ENCODE results near the gene ZNF555. TPM values are rescaled to one million over a fixed set of nuclear protein-coding genes. Genes with fewer than 3 reads are reported as not detected.

The ZNF555 gene
- total RNA-seq, 1 donor from 2014 or later: 18.8 TPM

DNA sequence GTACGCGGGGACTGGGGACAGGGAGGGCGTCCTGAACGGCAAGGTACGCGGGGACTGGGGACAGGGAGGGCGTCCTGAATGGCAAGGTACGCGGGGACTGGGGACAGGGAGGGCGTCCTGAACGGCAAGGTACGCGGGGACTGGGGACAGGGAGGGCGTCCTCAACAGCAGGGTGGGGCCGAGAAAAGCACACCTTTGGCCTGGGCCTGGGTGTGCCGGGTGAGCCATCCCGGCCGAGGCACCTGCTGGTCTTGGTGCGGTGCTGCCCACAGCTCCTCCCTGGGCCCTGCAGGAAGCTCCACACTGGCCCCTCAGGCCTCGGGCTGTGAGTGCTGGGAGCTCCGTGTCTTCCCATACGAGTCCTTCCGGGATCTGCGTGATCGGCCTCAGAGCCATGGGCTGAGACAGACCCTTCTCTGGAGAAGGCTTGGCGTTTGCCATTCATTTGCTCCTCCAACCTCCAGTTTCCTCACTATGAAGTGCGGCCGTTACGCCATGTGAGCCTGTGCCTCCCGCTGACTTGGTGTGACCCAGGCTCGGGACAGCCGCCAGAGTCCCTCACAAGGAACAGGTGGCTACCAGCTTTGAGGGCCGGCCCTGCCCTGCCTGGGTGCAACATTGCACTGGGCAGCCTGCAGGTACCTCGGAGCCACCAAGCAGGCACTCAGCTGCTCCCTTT, 29.4 kb upstream of the ZNF555 start:
- Mint-ChIP-seq H3K36me3 (peaks cover 6% of the 10 kb centered on the region), H3K9me3 (no peaks in the 10 kb centered on the region), H3K4me3 (no peak overlapping the region), H3K27ac (no peak overlapping the region), H3K4me1 (no peaks in the 10 kb centered on the region), H3K27me3 (ENCODE audit: insufficient read depth, low read depth) (peaks cover 2% of the 10 kb centered on the region)
- H3K9ac ChIP-seq: no peak overlapping the region
- no peak overlapping the region for H3K27ac ChIP-seq
- no peaks in the 10 kb centered on the region for H3K79me2 ChIP-seq (ENCODE audit: low read depth)
- no peak for DNase-seq (ENCODE audit: low spot score)
- no peaks in the 10 kb centered on the region for H3K4me1 ChIP-seq
- no peak overlapping the region for H2AFZ ChIP-seq (replicated peaks)
- TF ChIP-seq, protein P1, sequence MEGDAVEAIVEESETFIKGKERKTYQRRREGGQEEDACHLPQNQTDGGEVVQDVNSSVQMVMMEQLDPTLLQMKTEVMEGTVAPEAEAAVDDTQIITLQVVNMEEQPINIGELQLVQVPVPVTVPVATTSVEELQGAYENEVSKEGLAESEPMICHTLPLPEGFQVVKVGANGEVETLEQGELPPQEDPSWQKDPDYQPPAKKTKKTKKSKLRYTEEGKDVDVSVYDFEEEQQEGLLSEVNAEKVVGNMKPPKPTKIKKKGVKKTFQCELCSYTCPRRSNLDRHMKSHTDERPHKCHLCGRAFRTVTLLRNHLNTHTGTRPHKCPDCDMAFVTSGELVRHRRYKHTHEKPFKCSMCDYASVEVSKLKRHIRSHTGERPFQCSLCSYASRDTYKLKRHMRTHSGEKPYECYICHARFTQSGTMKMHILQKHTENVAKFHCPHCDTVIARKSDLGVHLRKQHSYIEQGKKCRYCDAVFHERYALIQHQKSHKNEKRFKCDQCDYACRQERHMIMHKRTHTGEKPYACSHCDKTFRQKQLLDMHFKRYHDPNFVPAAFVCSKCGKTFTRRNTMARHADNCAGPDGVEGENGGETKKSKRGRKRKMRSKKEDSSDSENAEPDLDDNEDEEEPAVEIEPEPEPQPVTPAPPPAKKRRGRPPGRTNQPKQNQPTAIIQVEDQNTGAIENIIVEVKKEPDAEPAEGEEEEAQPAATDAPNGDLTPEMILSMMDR (IDR thresholded peaks at IDR 0.05): no peak
- no peak for TF ChIP-seq EZH2 (IDR thresholded peaks at IDR 0.05)
- TF ChIP-seq EZH2phosphoT487 (IDR thresholded peaks at IDR 0.05): no peak
- no peaks in the 10 kb centered on the region for H3K27me3 ChIP-seq
- no peaks in the 10 kb centered on the region for H3F3A ChIP-seq (ENCODE audit: low read depth)
- H3K4me3 ChIP-seq: no peak overlapping the region
- H3K9me3 ChIP-seq (ENCODE audit: low read depth): no peaks in the 10 kb centered on the region
- no peaks in the 10 kb centered on the region for H3K36me3 ChIP-seq
- H4K20me1 ChIP-seq (ENCODE audit: low read depth): peaks cover 7% of the 10 kb centered on the region
- H3K4me2 ChIP-seq: no peak overlapping the region

- H3K9ac ChIP-seq: no peak overlapping the region
- no peaks in the 10 kb centered on the region for H3K79me2 ChIP-seq (ENCODE audit: low read depth)
- no peak overlapping the region for H3K4me3 Mint-ChIP-seq
- no peaks in the 10 kb centered on the region for H3F3A ChIP-seq (ENCODE audit: low read depth)
- no peaks in the 10 kb centered on the region for H3K4me1 Mint-ChIP-seq
- no peak overlapping the region for H2AFZ ChIP-seq (replicated peaks)
- H3K27ac Mint-ChIP-seq: no peak overlapping the region
- H3K4me1 ChIP-seq: no peaks in the 10 kb centered on the region
- H3K27me3 Mint-ChIP-seq (ENCODE audit: insufficient read depth, low read depth): peaks cover 5% of the 10 kb centered on the region
- no peak for DNase-seq (ENCODE audit: low spot score)
- no peak overlapping the region for H3K4me3 ChIP-seq
- no peaks in the 10 kb centered on the region for H3K36me3 ChIP-seq
- H3K9me3 Mint-ChIP-seq: no peaks in the 10 kb centered on the region
- H3K27me3 ChIP-seq: no peaks in the 10 kb centered on the region
- H3K4me2 ChIP-seq: no peak overlapping the region
- TF ChIP-seq, protein P1 (IDR thresholded peaks at IDR 0.05): no peak
- no peak for TF ChIP-seq EZH2phosphoT487 (IDR thresholded peaks at IDR 0.05)
- TF ChIP-seq EZH2 (IDR thresholded peaks at IDR 0.05): no peak
- H3K27ac ChIP-seq: no peak overlapping the region
- H4K20me1 ChIP-seq (ENCODE audit: low read depth): peaks cover 7% of the 10 kb centered on the region
- H3K9me3 ChIP-seq (ENCODE audit: low read depth): no peaks in the 10 kb centered on the region
- peaks cover 6% of the 10 kb centered on the region for H3K36me3 Mint-ChIP-seq
Measured at GRCh38 chr19:2812414-2813234, 28.7 kb upstream of the ZNF555 start.

DNA sequence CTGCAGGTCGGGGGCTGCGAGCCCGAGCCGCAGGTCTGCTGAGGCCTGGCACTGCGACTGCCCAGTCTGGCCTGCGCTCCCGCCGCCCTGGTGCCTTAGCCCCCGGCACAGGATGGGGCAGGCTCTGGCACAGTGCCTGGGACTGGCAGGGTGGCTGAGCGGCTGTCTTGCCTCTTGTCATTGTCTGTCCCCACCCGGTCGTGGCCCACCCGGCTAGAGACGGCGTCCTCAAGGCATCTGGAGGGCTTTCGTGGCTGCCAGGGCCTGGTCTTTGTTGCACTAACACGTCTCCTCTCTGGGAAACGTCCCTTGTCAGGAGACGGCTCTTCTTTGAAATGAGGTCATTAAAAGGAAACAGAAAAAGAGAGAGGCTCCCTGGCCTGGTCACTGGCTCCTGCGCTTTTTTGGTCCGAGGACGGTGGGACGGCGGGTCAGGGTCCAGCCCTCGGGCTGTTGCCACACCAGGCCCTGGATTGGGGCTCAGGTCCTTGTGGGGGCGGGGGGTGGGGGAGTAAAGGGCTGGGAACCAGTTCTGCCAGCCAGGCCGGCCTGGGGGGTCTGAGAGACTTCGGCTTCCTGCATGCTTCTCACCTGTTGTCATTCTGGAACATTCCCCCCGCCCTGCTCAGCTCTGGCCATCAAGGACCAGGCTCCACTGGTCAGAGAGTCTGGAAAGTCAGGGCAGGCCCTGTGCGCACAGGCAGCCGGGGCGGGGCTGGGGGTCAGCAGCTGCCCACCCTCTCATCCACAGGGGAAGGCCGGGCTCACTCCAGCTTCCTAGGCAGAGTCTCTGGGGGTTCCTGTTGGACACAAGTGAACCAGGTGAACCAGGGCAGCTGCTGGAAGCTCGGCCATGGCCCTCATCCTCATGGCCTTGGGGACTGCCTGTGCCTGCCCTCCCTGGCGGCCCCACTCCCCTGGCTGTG, 27.8 kb upstream of the ZNF555 start:
- no peaks in the 10 kb centered on the region for H3F3A ChIP-seq (ENCODE audit: low read depth)
- Mint-ChIP-seq H3K36me3 (peaks cover 6% of the 10 kb centered on the region), H3K4me1 (no peaks in the 10 kb centered on the region), H3K4me3 (no peak overlapping the region), H3K27ac (no peak overlapping the region), H3K9me3 (no peaks in the 10 kb centered on the region), H3K27me3 (ENCODE audit: insufficient read depth, low read depth) (peaks cover 5% of the 10 kb centered on the region)
- H3K36me3 ChIP-seq: no peaks in the 10 kb centered on the region
- H3K27ac ChIP-seq: no peak overlapping the region
- H3K4me3 ChIP-seq: no peak overlapping the region
- DNase-seq (ENCODE audit: low spot score): no peak
- H3K9ac ChIP-seq: no peak overlapping the region
- no peaks in the 10 kb centered on the region for H3K27me3 ChIP-seq
- no peak overlapping the region for H3K4me2 ChIP-seq
- TF ChIP-seq EZH2 (IDR thresholded peaks at IDR 0.05): no peak
- no peak for TF ChIP-seq EZH2phosphoT487 (IDR thresholded peaks at IDR 0.05)
- TF ChIP-seq, protein P1 (IDR thresholded peaks at IDR 0.05): no peak
- H3K9me3 ChIP-seq (ENCODE audit: low read depth): no peaks in the 10 kb centered on the region
- H4K20me1 ChIP-seq (ENCODE audit: low read depth): peaks cover 7% of the 10 kb centered on the region
- no peaks in the 10 kb centered on the region for H3K79me2 ChIP-seq (ENCODE audit: low read depth)
- H3K4me1 ChIP-seq: no peaks in the 10 kb centered on the region
- no peak overlapping the region for H2AFZ ChIP-seq (replicated peaks)

Measured in neural progenitor cell (in vitro differentiated cells).